ENCODE measurements around the gene GRM6.

DNA sequence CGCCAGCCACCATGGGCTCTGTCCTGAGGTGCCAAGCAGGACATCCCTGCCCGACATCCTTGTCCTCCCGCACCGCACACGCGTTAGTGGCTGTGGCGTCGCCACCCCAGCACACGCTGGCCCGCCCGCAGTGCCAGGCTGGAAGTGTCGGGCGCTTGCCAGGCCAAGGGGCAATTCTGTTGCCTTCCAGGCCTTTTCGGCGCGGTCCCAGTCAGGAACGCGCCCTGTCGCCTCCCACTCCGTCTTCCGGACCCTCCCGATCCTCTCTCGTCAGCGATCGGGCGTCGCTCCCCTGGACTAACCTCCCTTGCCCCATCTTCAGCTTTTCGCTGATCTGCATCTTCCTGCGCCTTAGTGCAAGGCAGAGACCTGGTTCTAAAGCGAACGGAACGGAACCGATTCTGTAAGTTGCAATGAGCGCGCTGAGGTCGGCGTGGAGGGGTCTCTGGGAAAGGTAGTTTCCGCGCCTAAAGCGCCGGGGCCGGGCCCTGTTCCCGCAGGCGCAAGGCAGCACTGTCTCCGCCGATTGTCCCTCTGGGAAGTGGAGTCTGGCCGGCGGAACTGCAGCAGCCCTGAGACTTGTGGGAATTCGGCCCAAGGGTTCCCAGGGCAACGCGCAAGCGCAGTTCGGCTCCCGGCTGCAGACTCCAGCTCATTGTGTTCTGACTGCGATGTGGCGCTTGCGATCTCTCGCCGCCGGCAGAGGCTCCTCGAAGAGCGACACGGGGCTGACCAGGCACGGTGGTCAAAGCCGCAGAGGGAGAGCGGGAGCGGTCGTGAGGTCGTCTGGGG lies 54.4 kb downstream of the GRM6 start, which contains the start of gene ZNF454:
- TF ChIP-seq, protein P1, sequence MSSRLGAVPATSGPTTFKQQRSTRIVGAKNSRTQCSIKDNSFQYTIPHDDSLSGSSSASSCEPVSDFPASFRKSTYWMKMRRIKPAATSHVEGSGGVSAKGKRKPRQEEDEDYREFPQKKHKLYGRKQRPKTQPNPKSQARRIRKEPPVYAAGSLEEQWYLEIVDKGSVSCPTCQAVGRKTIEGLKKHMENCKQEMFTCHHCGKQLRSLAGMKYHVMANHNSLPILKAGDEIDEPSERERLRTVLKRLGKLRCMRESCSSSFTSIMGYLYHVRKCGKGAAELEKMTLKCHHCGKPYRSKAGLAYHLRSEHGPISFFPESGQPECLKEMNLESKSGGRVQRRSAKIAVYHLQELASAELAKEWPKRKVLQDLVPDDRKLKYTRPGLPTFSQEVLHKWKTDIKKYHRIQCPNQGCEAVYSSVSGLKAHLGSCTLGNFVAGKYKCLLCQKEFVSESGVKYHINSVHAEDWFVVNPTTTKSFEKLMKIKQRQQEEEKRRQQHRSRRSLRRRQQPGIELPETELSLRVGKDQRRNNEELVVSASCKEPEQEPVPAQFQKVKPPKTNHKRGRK (tag; IDR thresholded peaks at IDR 0.05), result no peak
- TF ChIP-seq, protein P2, sequence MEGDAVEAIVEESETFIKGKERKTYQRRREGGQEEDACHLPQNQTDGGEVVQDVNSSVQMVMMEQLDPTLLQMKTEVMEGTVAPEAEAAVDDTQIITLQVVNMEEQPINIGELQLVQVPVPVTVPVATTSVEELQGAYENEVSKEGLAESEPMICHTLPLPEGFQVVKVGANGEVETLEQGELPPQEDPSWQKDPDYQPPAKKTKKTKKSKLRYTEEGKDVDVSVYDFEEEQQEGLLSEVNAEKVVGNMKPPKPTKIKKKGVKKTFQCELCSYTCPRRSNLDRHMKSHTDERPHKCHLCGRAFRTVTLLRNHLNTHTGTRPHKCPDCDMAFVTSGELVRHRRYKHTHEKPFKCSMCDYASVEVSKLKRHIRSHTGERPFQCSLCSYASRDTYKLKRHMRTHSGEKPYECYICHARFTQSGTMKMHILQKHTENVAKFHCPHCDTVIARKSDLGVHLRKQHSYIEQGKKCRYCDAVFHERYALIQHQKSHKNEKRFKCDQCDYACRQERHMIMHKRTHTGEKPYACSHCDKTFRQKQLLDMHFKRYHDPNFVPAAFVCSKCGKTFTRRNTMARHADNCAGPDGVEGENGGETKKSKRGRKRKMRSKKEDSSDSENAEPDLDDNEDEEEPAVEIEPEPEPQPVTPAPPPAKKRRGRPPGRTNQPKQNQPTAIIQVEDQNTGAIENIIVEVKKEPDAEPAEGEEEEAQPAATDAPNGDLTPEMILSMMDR (IDR thresholded peaks at IDR 0.05 in 2 of 3, conservative IDR thresholded peaks at IDR 0.05 in 1 of 3; ENCODE audit: insufficient read depth in 2 of 3, low read depth in 1 of 3, low read length in 3 of 3), result no peak
- TF ChIP-seq RBM39 (optimal IDR thresholded peaks at IDR 0.05; ENCODE audit: low read depth, low read length), result no peak
- TF ChIP-seq RAD21 (CRISPR knock-in tag; conservative IDR thresholded peaks at IDR 0.05 in 1 of 2, IDR thresholded peaks at IDR 0.05 in 1 of 2), result no peak
- no peak for TF ChIP-seq RNF2 (IDR thresholded peaks at IDR 0.05)
- TF ChIP-seq CBFA2T3 (IDR thresholded peaks at IDR 0.05), result no peak
- no peak for TF ChIP-seq POLR2A (conservative IDR thresholded peaks at IDR 0.05)
- TF ChIP-seq, protein P3, sequence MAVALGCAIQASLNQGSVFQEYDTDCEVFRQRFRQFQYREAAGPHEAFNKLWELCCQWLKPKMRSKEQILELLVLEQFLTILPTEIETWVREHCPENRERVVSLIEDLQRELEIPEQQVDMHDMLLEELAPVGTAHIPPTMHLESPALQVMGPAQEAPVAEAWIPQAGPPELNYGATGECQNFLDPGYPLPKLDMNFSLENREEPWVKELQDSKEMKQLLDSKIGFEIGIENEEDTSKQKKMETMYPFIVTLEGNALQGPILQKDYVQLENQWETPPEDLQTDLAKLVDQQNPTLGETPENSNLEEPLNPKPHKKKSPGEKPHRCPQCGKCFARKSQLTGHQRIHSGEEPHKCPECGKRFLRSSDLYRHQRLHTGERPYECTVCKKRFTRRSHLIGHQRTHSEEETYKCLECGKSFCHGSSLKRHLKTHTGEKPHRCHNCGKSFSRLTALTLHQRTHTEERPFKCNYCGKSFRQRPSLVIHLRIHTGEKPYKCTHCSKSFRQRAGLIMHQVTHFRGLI (CRISPR knock-in tag; IDR thresholded peaks at IDR 0.05), result no peak
- no peak for TF ChIP-seq LARP7 (IDR thresholded peaks at IDR 0.05)
- no peak for TF ChIP-seq SIN3A (IDR thresholded peaks at IDR 0.05; ENCODE audit: borderline replicate concordance in 2 of 2, control insufficient read depth in 1 of 2, low read depth in 2 of 2, low read length in 2 of 2)

All from K562 (cell line).